Anterior cingulate cortex (tissue), 58 donors: ENCODE data around the gene GEMIN5.
"Not testable (repeated sequence)": the region's sequence is repeated elsewhere in the genome, so short reads cannot be mapped to it uniquely, and the experiment has no call there.

Source experiments
- DNase-seq, 58 donors: peaks; one replicate each; lab custom pipeline; 2025; lab: John Stamatoyannopoulos, UW

The GEMIN5 gene

GRCh38 chr5:154943527-154943926, 5.5 kb upstream of the GEMIN5 start:
- no peak for DNase-seq

DNA sequence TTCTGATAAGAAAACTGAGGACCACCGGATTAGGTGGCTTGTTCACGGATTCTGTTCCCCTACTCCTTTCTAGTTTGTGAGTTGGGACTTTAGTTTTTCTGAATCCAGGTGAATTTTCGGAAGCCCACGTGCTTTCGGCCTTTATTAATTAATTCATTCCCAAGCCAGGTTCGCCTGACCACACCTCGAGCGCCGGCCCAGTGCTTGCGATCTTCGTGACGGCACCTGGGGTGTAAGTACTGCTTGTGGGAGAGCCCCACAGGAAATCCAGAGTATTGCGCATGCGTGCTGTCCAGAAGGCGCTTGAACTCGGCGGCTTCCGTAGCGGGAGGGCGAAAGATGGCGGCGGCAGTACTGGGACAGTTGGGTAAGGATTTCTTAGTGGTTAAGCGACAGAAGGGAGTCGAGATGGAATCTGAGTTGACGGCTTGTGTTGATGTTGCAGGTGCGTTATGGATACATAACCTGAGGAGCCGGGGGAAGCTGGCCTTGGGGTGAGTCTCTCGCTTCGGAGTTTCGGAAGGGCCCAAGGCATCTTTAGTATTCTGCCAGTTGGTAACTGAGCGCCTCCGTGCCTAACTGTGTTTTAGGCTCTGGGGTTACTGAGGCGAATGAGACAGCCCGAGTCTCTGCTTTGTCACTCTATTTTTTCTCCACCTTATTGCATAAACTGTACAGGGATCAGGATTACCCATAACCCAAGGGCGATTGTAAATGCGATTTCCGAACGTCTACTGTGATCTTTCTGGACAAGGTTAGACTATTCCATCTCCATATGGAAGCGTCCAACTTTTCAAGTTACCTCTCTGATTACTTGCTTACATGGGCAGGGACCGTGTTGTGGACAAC, 3.0 kb upstream of the GEMIN5 start, which contains the start of gene MRPL22:
MRPL22 (plus strand) TSS at position 302 of the 849 bp plus-strand sequence; CDS start at position 340, 38 bp downstream.
- peak in 57 of 58 donors; percentile 55 to 94 (median 85) for DNase-seq

GRCh38 chr5:154940375-154940771, 2.4 kb upstream of the GEMIN5 start:
- no peak for DNase-seq

- DNase-seq, result not testable (repeated sequence)
Measured at GRCh38 chr5:154939387-154939786, 1.4 kb upstream of the GEMIN5 start.

GRCh38 chr5:154937186-154937717, 759 bp downstream of the GEMIN5 start:
- no peak for DNase-seq

DNA sequence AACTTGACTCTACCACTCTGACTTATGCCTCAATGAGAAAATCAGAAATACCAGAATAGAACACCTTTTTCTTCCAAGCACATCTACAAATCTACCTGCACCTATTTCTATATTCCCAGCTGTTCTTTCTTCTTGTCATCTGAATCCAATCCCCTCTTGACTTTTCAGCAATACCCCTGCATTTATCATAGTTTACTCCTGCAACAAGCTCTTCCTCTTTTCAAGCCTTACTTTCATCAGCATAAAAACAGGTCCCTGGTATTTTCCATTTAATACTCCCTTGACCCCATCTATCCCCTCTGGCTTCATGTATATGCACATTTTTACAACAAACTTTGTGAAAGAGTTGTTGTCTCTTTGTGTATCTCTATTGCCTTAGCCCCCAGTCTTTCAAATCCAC, 3.1 kb downstream of the GEMIN5 start:
- DNase-seq, result no peak

- no peak for DNase-seq
Measured at GRCh38 chr5:154933537-154933936, 4.5 kb downstream of the GEMIN5 start.

DNA sequence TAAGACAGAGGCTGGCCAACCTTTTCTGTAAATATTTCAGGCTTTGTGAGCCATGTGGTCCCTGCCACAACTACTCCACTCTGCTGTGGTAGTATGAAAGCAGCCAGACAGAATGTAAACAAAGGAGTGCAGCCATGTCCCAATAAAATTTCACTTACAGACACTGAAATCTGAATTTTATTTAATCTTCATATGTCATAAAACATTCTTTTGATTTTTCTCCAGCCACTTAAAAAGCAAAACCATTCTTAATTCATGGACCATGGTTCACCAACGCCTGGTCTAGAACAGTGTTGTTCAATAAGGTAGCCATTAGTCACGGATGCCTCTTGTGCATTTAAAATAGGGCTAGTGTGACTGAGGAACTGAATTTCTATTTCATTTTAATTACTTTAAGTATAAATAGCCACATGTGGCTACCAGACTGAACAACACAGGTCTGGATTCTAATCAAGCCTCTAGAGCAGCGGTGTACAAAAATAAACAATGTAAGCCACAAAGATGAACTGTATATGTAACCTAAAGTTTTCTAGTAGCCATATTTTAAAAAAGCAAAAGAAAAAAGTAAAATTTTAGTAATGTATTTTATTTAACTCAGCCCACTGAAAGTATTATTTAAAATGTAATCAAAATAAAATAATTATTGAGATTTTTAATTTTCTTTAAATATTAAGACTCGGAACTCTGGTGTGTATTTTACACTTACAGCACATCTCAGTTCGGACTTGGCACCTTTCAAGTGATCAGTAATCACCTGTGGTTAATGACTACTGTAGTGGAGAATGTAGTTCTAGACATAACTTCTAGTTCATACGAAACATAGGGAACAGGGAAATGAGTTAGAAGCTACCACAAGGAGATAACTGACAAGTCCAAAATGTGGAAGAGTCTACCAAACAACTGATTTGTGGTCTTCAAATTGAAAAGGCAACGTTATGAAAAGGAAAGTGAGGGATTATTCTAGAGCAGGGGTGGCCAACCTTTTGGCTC, 14.3 kb downstream of the GEMIN5 start:
- no peak for DNase-seq

DNA sequence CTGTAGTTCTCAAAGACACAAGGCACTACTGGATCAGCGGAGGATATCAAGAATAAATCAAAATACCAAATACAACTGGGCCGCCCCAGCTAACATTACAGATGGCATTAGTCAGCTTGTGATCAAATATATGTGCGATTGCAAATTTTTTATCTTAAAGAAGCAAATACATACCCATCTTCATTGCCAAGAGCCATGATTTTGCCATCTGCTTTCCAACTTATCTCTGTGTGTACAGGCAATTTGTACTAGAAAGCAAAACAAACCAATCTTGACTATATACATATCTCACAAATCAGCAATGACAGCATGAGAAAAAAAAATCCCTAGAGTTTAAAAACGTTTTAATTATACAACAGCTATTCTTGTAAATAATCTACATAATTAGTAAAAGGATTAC, 20.3 kb downstream of the GEMIN5 start:
- peak in 1 of 58 donors; percentile 6 for DNase-seq

DNA sequence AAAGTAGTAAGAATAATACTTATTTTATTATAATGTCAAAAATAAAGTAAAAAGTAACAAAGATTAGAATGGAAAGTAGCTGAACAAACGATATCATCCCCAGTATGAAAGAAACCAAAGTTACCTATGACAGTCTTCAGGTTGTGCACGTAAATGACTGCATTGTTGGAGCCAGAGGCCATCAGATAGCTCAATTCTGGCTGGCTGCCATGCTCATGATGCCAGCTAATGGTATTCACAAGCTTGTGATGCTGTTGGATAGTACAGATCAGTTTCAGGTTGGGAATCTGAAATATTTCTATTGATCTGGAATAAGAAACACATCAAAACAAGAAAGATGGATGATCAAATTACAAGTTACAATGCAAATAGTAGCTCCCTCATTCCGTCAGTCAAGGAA, 21.1 kb downstream of the GEMIN5 start:
- DNase-seq, result peak in 1 of 58 donors; percentile 16

DNA sequence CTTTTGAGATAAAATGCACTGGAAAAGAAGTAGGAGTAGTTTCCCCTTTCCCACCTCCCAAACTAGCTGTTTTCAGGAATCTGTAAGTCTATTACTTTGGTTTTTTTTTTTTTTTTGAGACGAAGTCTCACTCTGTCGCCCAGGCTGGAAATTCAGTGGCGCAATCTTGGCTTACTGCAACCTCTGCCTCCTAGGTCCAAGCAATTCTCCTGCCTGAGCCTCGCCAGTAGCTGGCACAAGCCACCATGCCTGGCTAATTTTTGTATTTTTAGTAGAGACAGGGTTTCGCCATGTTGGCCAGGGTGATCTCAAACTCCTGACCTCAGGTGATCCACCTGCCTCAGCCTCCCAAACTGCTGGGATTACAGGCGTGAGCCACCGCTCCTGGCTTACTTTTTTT, 32.4 kb downstream of the GEMIN5 start:
- not testable (repeated sequence) for DNase-seq

- DNase-seq, result no peak
Measured at GRCh38 chr5:154901913-154902312, 36.1 kb downstream of the GEMIN5 start.

DNA sequence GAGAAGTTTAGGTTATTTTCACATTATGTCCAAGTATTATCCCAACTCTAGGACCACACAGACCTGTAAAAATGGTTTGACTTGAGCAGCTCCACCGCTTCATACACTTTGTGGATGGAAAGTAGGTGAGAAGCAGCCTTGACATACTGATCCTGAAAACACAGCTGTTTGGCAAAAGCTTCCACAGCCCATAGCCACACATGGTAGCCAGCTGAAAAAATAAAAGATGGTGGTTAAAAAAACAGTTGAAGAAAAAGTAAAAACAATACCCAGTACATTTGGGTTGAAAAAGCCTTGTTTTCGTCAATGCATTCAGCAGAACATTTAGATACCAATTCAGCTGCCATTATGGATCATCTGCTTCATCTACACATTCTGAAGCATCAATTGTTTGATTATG, 36.7 kb downstream of the GEMIN5 start:
- no peak for DNase-seq

GRCh38 chr5:154900066-154900465, 37.9 kb downstream of the GEMIN5 start:
- DNase-seq, result no peak

DNA sequence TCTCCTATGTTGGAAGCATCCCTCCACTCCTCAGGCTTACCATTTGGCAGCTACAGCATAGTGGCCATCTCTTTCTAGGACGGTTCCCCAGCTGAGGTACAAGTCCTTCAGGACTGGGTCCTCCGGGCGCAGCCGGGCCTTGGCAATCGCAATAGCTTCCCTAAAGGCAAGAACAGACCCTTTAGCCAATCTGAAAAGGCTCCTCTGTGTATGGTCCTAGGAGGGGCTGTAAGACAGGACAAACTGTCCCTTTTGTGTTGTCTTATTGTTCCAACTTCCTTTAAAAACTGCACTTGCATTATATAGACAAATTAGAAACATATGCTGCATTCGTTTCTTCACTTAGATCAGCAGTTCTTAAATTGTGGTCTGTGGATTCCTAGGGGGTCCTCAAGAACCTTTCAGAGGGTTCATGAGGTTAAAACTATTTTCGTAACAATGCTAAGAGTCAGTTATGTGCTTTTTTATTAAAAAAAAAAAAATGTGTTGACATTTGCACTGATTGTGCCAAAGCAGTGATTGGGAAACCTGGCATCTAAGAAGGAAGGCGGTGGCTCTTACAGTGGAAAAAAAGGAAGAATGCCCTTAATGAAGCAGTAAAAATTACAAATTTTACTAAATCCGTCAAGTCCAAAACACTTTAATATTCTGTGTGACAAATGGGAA, 38.7 kb downstream of the GEMIN5 start:
- no peak for DNase-seq

GRCh38 chr5:154898210-154898609, 39.8 kb downstream of the GEMIN5 start:
- DNase-seq, result peak in 5 of 58 donors; percentile 6 to 27 (median 12)

DNA sequence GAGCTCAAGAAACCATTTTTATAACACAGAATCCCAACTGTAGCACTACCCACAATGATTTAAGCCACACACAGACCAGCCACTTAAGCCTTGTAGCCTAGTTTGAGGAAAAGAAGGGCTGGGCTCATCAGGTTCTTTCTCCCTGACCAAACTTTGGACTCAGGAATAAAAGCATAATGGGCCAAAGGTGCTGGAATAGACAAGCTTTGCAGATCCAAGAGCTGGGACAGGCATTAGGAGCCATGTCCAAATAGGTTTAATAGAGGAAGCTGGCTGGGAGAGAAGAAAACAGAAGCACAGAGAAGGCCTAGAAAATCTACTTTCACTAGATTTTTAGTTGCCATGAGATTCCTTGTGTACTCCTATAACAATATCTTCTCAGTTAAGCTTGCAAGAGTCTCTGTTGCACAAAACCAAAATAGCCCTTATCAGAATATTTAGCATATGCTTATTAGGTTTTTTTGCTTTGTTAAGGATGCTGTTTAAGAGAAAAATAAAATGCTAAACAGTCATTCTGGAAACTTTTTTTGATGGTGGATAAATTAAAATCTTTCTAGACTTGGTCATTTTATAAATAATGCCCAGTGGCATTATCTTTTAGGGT, 41.3 kb downstream of the GEMIN5 start:
- DNase-seq, result no peak

DNA sequence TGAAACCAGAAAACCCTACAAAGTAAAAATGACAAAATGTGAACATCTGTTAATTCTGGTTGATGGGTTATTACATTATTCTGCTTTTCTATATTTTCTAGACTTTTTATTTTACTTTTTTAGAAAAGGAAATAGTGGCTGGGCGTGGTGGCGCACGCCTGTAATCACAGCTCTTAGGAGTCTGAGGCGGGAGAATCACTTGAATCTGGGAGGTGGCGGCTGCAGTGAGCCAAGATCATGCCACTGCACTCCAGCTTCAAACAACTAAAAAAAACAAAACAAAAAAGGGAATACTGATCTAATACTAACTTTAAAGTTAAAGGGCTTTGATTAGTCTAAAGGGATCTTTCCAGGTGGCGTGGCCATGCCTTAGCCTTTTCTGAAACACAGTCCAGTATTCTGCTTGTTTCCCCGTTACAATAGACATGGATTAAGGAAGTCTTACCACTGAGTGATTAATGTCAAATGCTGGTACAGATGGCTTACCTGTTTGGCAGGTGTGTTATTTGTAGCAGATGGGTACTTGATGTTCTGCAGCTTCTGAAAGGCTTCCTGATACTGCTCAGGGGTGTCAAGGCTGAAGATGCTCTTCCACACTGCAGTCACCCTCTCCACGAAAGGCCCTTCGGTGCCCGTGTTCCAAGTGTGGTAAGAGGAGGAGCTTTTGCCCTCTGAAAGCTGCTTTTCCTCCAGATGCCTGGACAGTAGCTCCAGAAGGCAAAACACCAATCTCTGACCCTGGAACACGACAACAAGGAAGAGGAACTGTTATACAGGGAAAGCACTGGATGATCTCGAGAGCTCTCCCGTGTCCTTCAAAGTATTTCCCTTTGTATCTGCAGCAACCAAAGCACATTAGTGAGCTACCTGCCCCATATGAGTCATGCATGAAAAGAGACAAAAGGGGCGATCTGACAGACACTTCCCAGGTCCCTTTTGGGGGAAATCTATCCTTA, 42.1 kb downstream of the GEMIN5 start:
- DNase-seq, result no peak

DNA sequence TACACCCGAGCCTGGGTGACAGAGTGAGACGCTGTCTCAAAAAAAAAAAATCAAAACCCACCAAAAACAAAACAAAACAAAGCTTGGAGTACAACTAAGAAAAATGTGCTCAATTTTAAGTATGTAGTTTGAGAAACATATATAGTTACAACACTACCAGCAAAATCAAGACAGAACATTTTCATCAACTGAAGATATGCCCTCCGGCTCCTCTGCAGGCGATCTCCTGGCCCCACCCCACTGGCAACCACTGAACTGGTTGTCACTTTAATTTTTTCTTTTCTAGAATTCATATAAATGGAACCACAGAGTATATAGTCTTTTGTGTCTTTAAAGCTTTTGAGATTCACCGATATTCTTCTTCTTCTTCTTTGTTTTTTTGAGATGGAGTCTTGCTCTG, 44.6 kb downstream of the GEMIN5 start:
- no peak for DNase-seq
